ENCODE measurements around the gene CLIC4. TPM values are rescaled to one million over a fixed set of nuclear protein-coding genes. Genes with fewer than 3 reads are reported as not detected.

CLIC4 gene
- total RNA-seq, 1 donor from 2014 or later = 90.4 TPM

GRCh38 chr1:24841593-24841992 is 96.3 kb downstream of the CLIC4 start:
- no peak for DNase-seq (ENCODE audit: low spot score, unreplicated experiment)

DNA sequence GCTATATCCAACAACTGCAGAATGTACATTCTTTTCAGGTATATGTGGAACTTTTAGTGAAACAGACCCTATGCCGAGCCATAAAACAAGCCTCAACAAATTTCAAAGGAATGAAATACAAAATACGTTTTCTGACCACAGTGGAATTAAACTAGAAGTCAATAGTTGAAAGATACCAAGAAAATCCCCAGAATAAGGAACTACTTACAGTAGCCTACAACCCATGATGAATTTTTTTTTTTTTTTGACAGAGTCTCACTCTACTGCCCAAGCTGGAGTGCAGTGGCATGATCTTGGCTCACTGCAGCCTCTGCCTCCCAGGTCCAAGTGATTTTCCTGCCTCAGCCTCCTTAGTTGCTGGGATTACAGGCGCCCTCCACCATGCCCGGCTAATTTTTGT is 101.4 kb downstream of the CLIC4 start:
- TF ChIP-seq CTCF (IDR thresholded peaks at IDR 0.05; ENCODE audit: unreplicated experiment) = no peak
- Mint-ChIP-seq H3K27ac (no peak overlapping the region), H3K36me3 (ENCODE audit: insufficient read depth) (no peaks in the 10 kb centered on the region), H3K9me3 (ENCODE audit: low read depth) (no peaks in the 10 kb centered on the region), H3K4me3 (ENCODE audit: low read depth) (no peak overlapping the region), H3K27me3 (peaks cover 11% of the 10 kb centered on the region), H3K4me1 (ENCODE audit: low read depth) (peaks cover 3% of the 10 kb centered on the region)
- DNase-seq (ENCODE audit: low spot score, unreplicated experiment) = no peak

More at GRCh38 chr1:24841593-24841992, 96.3 kb downstream of the CLIC4 start:
- Mint-ChIP-seq H3K9me3 (ENCODE audit: low read depth) (no peaks in the 10 kb centered on the region), H3K27me3 (no peaks in the 10 kb centered on the region), H3K36me3 (ENCODE audit: insufficient read depth) (peaks cover 2% of the 10 kb centered on the region), H3K4me3 (ENCODE audit: low read depth) (no peak overlapping the region), H3K4me1 (ENCODE audit: low read depth) (no peaks in the 10 kb centered on the region), H3K27ac (no peak overlapping the region)
- TF ChIP-seq CTCF (IDR thresholded peaks at IDR 0.05; ENCODE audit: unreplicated experiment) = no peak

DNA sequence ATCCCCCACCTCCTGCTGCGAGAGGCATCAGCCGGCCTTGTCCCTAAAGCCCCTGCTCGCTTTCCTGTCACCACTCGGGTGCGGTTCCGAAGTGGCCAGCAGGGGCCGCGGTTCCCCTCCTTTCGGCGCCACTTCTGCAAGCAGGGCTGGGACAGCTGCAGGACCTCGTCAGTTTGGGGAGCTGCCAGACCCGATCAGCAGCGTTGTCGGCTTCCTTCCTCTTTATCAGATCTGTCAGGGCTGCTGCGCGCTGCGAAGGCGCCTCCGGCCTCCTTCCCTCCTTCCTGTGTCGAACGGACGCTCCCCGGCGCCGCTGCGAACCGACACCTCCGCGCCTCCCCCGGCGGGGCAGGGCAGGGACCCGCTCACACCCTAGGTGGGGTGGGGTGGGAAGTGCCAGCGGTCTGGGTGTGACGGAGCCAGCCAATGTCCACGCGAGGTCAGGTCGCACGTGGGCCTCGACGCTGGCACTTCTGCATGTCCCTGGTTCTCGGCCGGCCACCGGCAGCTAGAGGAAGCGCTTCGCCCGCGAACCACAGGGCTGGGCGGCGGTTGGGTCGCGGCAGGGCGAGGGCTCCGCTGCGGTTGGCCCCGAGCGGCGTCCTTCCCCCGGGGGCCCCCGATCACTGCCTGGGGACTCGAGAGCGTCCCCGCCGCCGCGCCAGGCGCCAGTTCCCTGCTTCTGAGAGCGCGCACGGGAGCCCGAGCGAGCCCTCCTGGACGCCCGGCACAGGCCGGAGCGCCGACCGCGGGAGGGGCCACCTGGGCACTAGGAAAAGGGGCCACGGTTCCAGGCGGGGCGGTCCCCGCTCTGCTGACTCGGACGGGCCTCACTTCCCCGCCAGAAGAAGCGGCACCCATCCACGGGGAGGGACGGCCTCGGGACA is 103.0 kb downstream of the CLIC4 start:
- DNase-seq (ENCODE audit: low spot score, unreplicated experiment) = peak; percentile 90
- Mint-ChIP-seq H3K4me3 (ENCODE audit: low read depth) (peak overlapping the region; percentile 59), H3K4me1 (ENCODE audit: low read depth) (peaks cover 3% of the 10 kb centered on the region), H3K36me3 (ENCODE audit: insufficient read depth) (no peaks in the 10 kb centered on the region), H3K27me3 (peaks cover 11% of the 10 kb centered on the region), H3K9me3 (ENCODE audit: low read depth) (no peaks in the 10 kb centered on the region), H3K27ac (no peak overlapping the region)
- TF ChIP-seq CTCF (IDR thresholded peaks at IDR 0.05; ENCODE audit: unreplicated experiment) = peak; percentile 92

DNA sequence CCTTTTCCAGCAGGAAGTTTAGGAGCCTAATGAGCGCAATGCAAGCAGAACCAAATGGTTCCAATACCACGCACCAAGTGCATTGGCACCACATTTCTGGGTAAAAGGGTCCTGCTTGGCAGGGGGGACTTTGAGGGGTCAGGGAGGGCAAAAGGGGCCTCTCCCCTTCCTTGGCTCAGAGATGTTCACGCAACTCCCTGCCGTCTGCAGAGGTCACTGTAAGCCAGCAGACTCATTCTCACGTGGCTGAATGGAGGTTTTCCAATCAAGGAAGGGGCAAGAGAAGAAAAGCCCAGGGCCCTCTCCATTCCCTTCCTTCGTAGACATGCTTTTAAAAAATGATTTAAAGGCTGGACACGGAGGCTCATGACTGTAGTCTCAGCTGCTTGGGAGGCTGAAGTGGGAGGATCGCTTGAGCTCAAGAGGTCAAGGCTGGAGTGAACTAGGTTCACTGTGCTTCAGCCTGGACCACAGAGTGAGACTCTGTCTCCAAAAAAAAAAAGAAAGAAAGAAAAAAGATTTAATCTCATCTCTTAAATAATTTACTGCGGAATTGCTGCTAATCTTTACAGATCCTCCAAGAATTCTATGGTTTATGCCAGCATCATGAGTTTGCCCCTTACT is 104.5 kb downstream of the CLIC4 start:
- no peaks in the 10 kb centered on the region for H3K36me3 Mint-ChIP-seq (ENCODE audit: insufficient read depth)
- H3K27ac Mint-ChIP-seq = no peak overlapping the region
- TF ChIP-seq CTCF (IDR thresholded peaks at IDR 0.05; ENCODE audit: unreplicated experiment) = peak; percentile 33
- H3K4me3 Mint-ChIP-seq (ENCODE audit: low read depth) = peak overlapping the region; percentile 49
- peaks cover 3% of the 10 kb centered on the region for H3K4me1 Mint-ChIP-seq (ENCODE audit: low read depth)
- DNase-seq (ENCODE audit: low spot score, unreplicated experiment) = no peak
- no peaks in the 10 kb centered on the region for H3K9me3 Mint-ChIP-seq (ENCODE audit: low read depth)
- H3K27me3 Mint-ChIP-seq = peaks cover 11% of the 10 kb centered on the region

DNA sequence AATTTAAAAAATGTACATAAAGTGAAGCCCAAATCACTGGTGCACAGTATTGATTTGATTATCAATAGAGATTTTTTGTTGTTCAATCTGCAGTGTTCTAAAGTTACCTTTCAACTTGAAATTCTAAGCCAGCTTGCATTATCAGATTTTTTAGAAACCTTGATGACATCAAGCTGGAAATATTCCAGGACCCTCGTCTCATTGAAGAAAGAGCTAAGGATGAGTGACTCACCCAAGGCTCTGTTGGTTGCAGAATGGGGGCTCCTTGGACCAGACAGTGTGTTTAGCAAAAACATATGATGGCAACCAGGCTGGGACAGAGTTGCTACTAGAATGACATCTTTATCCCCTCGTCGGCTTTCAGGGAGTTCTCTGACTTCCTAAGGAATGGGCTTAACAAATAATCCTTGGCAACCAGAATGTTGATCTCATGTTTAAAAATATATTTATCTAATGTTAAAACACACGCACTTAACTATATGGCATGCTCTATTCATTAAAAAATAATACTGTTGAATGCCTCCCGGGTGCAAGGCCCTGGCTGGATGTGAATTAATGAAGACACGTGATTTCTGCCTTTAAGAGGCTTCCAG is 105.2 kb downstream of the CLIC4 start:
- no peak overlapping the region for H3K4me3 Mint-ChIP-seq (ENCODE audit: low read depth)
- H3K27me3 Mint-ChIP-seq = peaks cover 11% of the 10 kb centered on the region
- no peaks in the 10 kb centered on the region for H3K36me3 Mint-ChIP-seq (ENCODE audit: insufficient read depth)
- no peak for TF ChIP-seq CTCF (IDR thresholded peaks at IDR 0.05; ENCODE audit: unreplicated experiment)
- no peak for DNase-seq (ENCODE audit: low spot score, unreplicated experiment)
- no peaks in the 10 kb centered on the region for H3K9me3 Mint-ChIP-seq (ENCODE audit: low read depth)
- H3K27ac Mint-ChIP-seq = no peak overlapping the region
- H3K4me1 Mint-ChIP-seq (ENCODE audit: low read depth) = peaks cover 3% of the 10 kb centered on the region

Measured in progenitor cell of endocrine pancreas (in vitro differentiated cells).